HL-60 (cell line): ENCODE results near the gene AURKA.

ENCODE experiments used
- DNase-seq, 2 experiments: peaks; one replicate each; pipeline ENCODE4 v3.0.0-alpha.2; 2010 to 2020; ENCODE audit warnings: low read depth in 1 of 2, low spot score in 1 of 2
- H3K27ac ChIP-seq: fragments of 250-450 bp; sonication (Bioruptor Pico); replicated peaks from 2 replicates; pipeline ENCODE4 v1.5.1; 2020; ENCODE audit warnings: mild to moderate bottlenecking, moderate library complexity
- H3K27me3 ChIP-seq: fragments of 250-450 bp; sonication (Bioruptor Pico); 2 replicates; pipeline ENCODE4 v1.5.1; 2021; ENCODE audit warnings: mild to moderate bottlenecking, moderate library complexity; ENCODE audit not compliant: insufficient read depth, poor library complexity, severe bottlenecking
- H3K4me3 ChIP-seq: replicated peaks from 2 replicates; pipeline ENCODE4 v1.5.1; 2011; ENCODE audit warnings: mild to moderate bottlenecking, control low read depth, low read length; ENCODE audit not compliant: insufficient read depth
- CTCF ChIP-seq: IDR thresholded peaks from one replicate; pipeline ENCODE4 v1.5.1; 2011; ENCODE audit warnings: low read length, control low read depth, inconsistent platforms; ENCODE audit not compliant: insufficient read depth
- GABPA ChIP-seq: IDR thresholded peaks from 2 replicates; pipeline ENCODE4 v1.6.1; 2012; ENCODE audit warnings: low read depth
- POLR2AphosphoS5 ChIP-seq: IDR thresholded peaks from 2 replicates; pipeline ENCODE4 v1.6.1; 2012; ENCODE audit warnings: low read depth
- REST ChIP-seq: IDR thresholded peaks from 2 replicates; pipeline ENCODE4 v1.6.1; 2012; ENCODE audit warnings: low read depth; ENCODE audit not compliant: insufficient replicate concordance
- SPI1 ChIP-seq: IDR thresholded peaks from 2 replicates; pipeline ENCODE4 v1.6.1; 2012; ENCODE audit warnings: low read depth, mild to moderate bottlenecking, borderline replicate concordance

The AURKA gene

GRCh38 chr20:56428881-56429280, 36.9 kb upstream of the AURKA start:
- peak in 1 of 2 experiments; percentile 54 for DNase-seq
- H3K27ac ChIP-seq, result peak overlapping the region; percentile 69
- no peak overlapping the region; the same call in 1 of the 2 replicates for H3K4me3 ChIP-seq

GRCh38 chr20:56428410-56428809, 36.4 kb upstream of the AURKA start:
- H3K27me3 ChIP-seq, result no peaks in the 10 kb centered on the region
- no peak for DNase-seq

More at GRCh38 chr20:56428881-56429280, 36.9 kb upstream of the AURKA start:
- H3K27me3 ChIP-seq, result no peaks in the 10 kb centered on the region
- TF ChIP-seq POLR2AphosphoS5, result no peak
- no peak for TF ChIP-seq CTCF
- TF ChIP-seq REST, result no peak
- TF ChIP-seq GABPA, result no peak
- no peak for TF ChIP-seq SPI1

DNA sequence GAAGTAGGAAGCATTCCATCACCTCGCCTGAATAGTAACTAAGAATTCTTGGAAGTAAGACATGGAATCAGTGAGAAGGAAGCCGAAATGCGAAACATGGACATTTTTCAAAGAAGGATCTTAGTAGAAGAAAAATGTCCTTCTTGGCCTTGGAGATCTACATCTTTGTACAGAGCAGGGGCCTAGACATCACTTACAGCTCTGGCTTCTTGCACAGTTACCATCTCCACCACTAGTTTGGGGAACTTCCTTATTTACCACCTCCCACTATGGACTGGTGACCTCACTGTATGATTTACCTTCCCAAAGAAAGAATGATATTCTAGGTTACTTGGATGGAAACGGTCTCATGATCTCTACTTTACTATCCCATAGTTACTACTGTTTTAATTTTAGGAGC, 35.8 kb upstream of the AURKA start:
- H3K27me3 ChIP-seq, result no peaks in the 10 kb centered on the region
- no peak overlapping the region for H3K4me3 ChIP-seq
- H3K27ac ChIP-seq, result peak overlapping the region; percentile 69
- TF ChIP-seq SPI1, result peak; percentile 21; the same call in 1 of the 2 replicates
- no peak for TF ChIP-seq GABPA
- DNase-seq, result peak in 1 of 2 experiments; percentile 56

More at GRCh38 chr20:56428410-56428809, 36.4 kb upstream of the AURKA start:
- no peak overlapping the region for H3K4me3 ChIP-seq
- peak overlapping the region; percentile 69 for H3K27ac ChIP-seq
- TF ChIP-seq CTCF (no peak), GABPA (no peak), POLR2AphosphoS5 (no peak), SPI1 (no peak), REST (no peak)

GRCh38 chr20:56426926-56427325, 34.9 kb upstream of the AURKA start:
- TF ChIP-seq POLR2AphosphoS5 (no peak), GABPA (no peak), CTCF (no peak), SPI1 (no peak), REST (no peak)
- no peak overlapping the region for H3K4me3 ChIP-seq
- no peaks in the 10 kb centered on the region for H3K27me3 ChIP-seq
- DNase-seq, result no peak
- no peak overlapping the region for H3K27ac ChIP-seq
